PC-3 (cell line): Measurements from ENCODE around the gene GRIA1. TPM values are rescaled to one million over a fixed set of nuclear protein-coding genes. Genes with fewer than 3 reads are reported as not detected.

Experiments used
- ATAC-seq: fragments of 200-7000 bp; cut with Tn5 transposase; 2 replicates; pipeline ENCODE4 v1.9.1; 2020; ENCODE audit warnings: mild to moderate bottlenecking, moderate library complexity
- BruUV-seq: library from RNA; stranded (reverse); fragments of 400-500 nt; replicated peaks from 2 replicates; lab custom pipeline; 2021; lab: Mats Ljungman, UMichigan
- CTCF ChIA-PET: fragments of 300-600 bp; sonication (Branson Sonifier 250); formaldehyde crosslinking; loops from one replicate; lab custom pipeline; 2022; ENCODE audit warnings: antibody characterized with exemption; lab: Charles Lee
- POLR2A ChIA-PET: fragments of 300-600 bp; sonication (Branson Sonifier 250); formaldehyde crosslinking; loops from one replicate; lab custom pipeline; 2022; ENCODE audit warnings: antibody characterized with exemption; ENCODE audit not compliant: unreplicated experiment; lab: Charles Lee
- DNase-seq: peaks from one replicate; pipeline ENCODE4 v3.0.0-alpha.2; 2015
- H2AFZ ChIP-seq: fragments of 300-600 bp; sonication (generic); 2 replicates; pipeline ENCODE4 v1.6.0; 2016; ENCODE audit warnings: antibody characterized with exemption, low read length
- H3F3A ChIP-seq: fragments of 300-600 bp; sonication (generic); one replicate; pipeline ENCODE4 v1.6.0; 2017; ENCODE audit warnings: antibody characterized with exemption, low read length, control low read depth, mild to moderate bottlenecking; ENCODE audit not compliant: unreplicated experiment
- H3K27ac ChIP-seq: fragments of 300-600 bp; sonication (generic); 2 replicates; pipeline ENCODE4 v1.5.1; 2016; ENCODE audit warnings: mild to moderate bottlenecking, low read length
- H3K27me3 ChIP-seq: fragments of 300-600 bp; sonication (generic); 2 replicates; pipeline ENCODE4 v1.6.1; 2016; ENCODE audit warnings: low read length, mixed read lengths
- H3K36me3 ChIP-seq: fragments of 300-600 bp; sonication (generic); 2 replicates; pipeline ENCODE4 v1.6.1; 2016; ENCODE audit warnings: low read depth, mixed run types, low read length, mixed read lengths
- H3K4me1 ChIP-seq: fragments of 300-600 bp; sonication (generic); 2 replicates; pipeline ENCODE4 v1.5.1; 2016; ENCODE audit warnings: low read length; ENCODE audit not compliant: insufficient read depth
- H3K4me2 ChIP-seq: fragments of 300-600 bp; sonication (generic); 2 replicates; pipeline ENCODE4 v1.6.0; 2016; ENCODE audit warnings: low read length
- H3K4me3 ChIP-seq: fragments of 300-600 bp; sonication (generic); 2 replicates; pipeline ENCODE4 v1.5.1; 2016; ENCODE audit warnings: mild to moderate bottlenecking, low read length, mixed read lengths
- H3K79me2 ChIP-seq: fragments of 300-600 bp; sonication (generic); 2 replicates; pipeline ENCODE4 v1.6.1; 2017; ENCODE audit warnings: low read length, mixed read lengths
- H3K9ac ChIP-seq: fragments of 300-600 bp; sonication (generic); 2 replicates; pipeline ENCODE4 v1.6.0; 2016; ENCODE audit warnings: mild to moderate bottlenecking, low read length
- H3K9me2 ChIP-seq: fragments of 300-600 bp; sonication (generic); replicated peaks from 2 replicates; pipeline ENCODE4 v1.6.1; 2016; ENCODE audit warnings: mixed run types, low read length, mixed read lengths
- H3K9me3 ChIP-seq: fragments of 300-600 bp; sonication (generic); 2 replicates; pipeline ENCODE4 v1.6.1; 2016; ENCODE audit warnings: low read length, mixed read lengths
- H4K20me1 ChIP-seq: fragments of 300-600 bp; sonication (generic); 2 replicates; pipeline ENCODE4 v1.6.1; 2016; ENCODE audit warnings: low read length, mixed read lengths
- EZH2 ChIP-seq: fragments of 300-600 bp; sonication (generic); IDR thresholded peaks from one replicate; pipeline ENCODE4 v1.6.1; 2017; ENCODE audit warnings: antibody characterized with exemption, mild to moderate bottlenecking, low read length; ENCODE audit not compliant: unreplicated experiment
- EZH2phosphoT487 ChIP-seq: fragments of 300-600 bp; sonication (generic); IDR thresholded peaks from 2 replicates; pipeline ENCODE4 v1.6.1; 2018; ENCODE audit warnings: mild to moderate bottlenecking, antibody characterized with exemption, low read length, borderline replicate concordance
- intact Hi-C: fragments of 100-400 bp; cut with micrococcal nuclease; formaldehyde crosslinking; loops from 2 replicates; pipeline ENCODE4 v1.9.0; 2023
- total RNA-seq: library from RNA; depleted of rRNA; stranded (reverse); fragments of >200 nt; gene quantifications from 2 replicates; pipeline ENCODE4 v1.2.3, GENCODE V29; 2014
- TF ChIP-seq, protein P1 (sequence below): fragments of 300-600 bp; sonication (generic); conservative IDR thresholded peaks from 2 replicates; pipeline ENCODE4 v1.5.1; 2017; ENCODE audit warnings: antibody characterized with exemption, low read depth, mild to moderate bottlenecking, low read length

GRIA1 gene
- total RNA-seq, 1 experiment from 2014 or later = not detected

- Histone ChIP-seq H3K9me2 (no peaks in the 10 kb centered on the region), H3K4me1 (no peaks in the 10 kb centered on the region), H3K27ac (no peak overlapping the region), H3F3A (no peaks in the 10 kb centered on the region), H3K9me3 (no peaks in the 10 kb centered on the region), H3K36me3 (no peaks in the 10 kb centered on the region), H4K20me1 (no peaks in the 10 kb centered on the region), H3K79me2 (no peaks in the 10 kb centered on the region), H2AFZ (no peak overlapping the region), H3K9ac (no peak overlapping the region), H3K4me2 (no peak overlapping the region), H3K4me3 (no peak overlapping the region), H3K27me3 (no peaks in the 10 kb centered on the region)
- intact Hi-C loops = no loop called here
- BruUV-seq = no TSS peak
- no peak for ATAC-seq
- TF ChIP-seq, protein P1, sequence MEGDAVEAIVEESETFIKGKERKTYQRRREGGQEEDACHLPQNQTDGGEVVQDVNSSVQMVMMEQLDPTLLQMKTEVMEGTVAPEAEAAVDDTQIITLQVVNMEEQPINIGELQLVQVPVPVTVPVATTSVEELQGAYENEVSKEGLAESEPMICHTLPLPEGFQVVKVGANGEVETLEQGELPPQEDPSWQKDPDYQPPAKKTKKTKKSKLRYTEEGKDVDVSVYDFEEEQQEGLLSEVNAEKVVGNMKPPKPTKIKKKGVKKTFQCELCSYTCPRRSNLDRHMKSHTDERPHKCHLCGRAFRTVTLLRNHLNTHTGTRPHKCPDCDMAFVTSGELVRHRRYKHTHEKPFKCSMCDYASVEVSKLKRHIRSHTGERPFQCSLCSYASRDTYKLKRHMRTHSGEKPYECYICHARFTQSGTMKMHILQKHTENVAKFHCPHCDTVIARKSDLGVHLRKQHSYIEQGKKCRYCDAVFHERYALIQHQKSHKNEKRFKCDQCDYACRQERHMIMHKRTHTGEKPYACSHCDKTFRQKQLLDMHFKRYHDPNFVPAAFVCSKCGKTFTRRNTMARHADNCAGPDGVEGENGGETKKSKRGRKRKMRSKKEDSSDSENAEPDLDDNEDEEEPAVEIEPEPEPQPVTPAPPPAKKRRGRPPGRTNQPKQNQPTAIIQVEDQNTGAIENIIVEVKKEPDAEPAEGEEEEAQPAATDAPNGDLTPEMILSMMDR = no peak
- TF ChIP-seq EZH2 (no peak), EZH2phosphoT487 (no peak)
- ChIA-PET POLR2A (no interaction called here), CTCF (no interaction called here)
- no peak for DNase-seq
Observed at GRCh38 chr5:153585622-153586277, 95.3 kb downstream of the GRIA1 start.

GRCh38 chr5:153592081-153592480 is 101.6 kb downstream of the GRIA1 start:
- H3F3A ChIP-seq = no peaks in the 10 kb centered on the region
- POLR2A ChIA-PET = no interaction called here
- CTCF ChIA-PET = no interaction called here
- intact Hi-C loops = no loop called here
- H2AFZ ChIP-seq = no peak overlapping the region
- DNase-seq (no peak), ATAC-seq (no peak)
- no peaks in the 10 kb centered on the region for H3K9me2 ChIP-seq
- H3K27me3 ChIP-seq = no peaks in the 10 kb centered on the region
- H3K4me3 ChIP-seq = no peak overlapping the region
- H3K9me3 ChIP-seq = no peaks in the 10 kb centered on the region
- no peaks in the 10 kb centered on the region for H4K20me1 ChIP-seq
- BruUV-seq = no TSS peak
- no peak overlapping the region for H3K27ac ChIP-seq
- TF ChIP-seq, protein P1 = no peak
- TF ChIP-seq EZH2phosphoT487 = no peak
- no peak for TF ChIP-seq EZH2
- no peaks in the 10 kb centered on the region for H3K36me3 ChIP-seq
- H3K79me2 ChIP-seq = no peaks in the 10 kb centered on the region
- no peaks in the 10 kb centered on the region for H3K4me1 ChIP-seq
- no peak overlapping the region for H3K4me2 ChIP-seq
- H3K9ac ChIP-seq = no peak overlapping the region

GRCh38 chr5:153594785-153595184 is 104.3 kb downstream of the GRIA1 start:
- Histone ChIP-seq H3K9ac (no peak overlapping the region), H3K79me2 (no peaks in the 10 kb centered on the region), H3K4me1 (no peaks in the 10 kb centered on the region), H3K4me2 (no peak overlapping the region), H3K27me3 (peaks cover 3% of the 10 kb centered on the region), H3F3A (no peaks in the 10 kb centered on the region), H3K4me3 (no peak overlapping the region), H3K27ac (no peak overlapping the region), H2AFZ (no peak overlapping the region), H4K20me1 (no peaks in the 10 kb centered on the region), H3K9me2 (no peaks in the 10 kb centered on the region), H3K9me3 (no peaks in the 10 kb centered on the region), H3K36me3 (no peaks in the 10 kb centered on the region)
- DNase-seq (no peak), ATAC-seq (no peak)
- ChIA-PET POLR2A (no interaction called here), CTCF (no interaction called here)
- no peak for TF ChIP-seq EZH2phosphoT487
- TF ChIP-seq EZH2 = no peak
- BruUV-seq = no TSS peak
- intact Hi-C loops = no loop called here
